K562 (cell line): Measurements from ENCODE around the gene LSS. TPM values are rescaled to one million over a fixed set of nuclear protein-coding genes. Genes with fewer than 3 reads are reported as not detected.
A peak's percentile ranks its signal among the peaks of the same experiment; 100 is the strongest.

ENCODE experiments used
- CBX2 ChIP-seq: fragments of 200-600 bp; sonication (generic); IDR thresholded peaks from one replicate; pipeline ENCODE4 v1.6.1; 2012; ENCODE audit warnings: mild to moderate bottlenecking, low read length, inconsistent platforms; ENCODE audit not compliant: insufficient read depth, poor library complexity, severe bottlenecking
- HEY1 ChIP-seq: fragments of 250-450 bp; sonication (Bioruptor Pico); IDR thresholded peaks from 2 replicates; pipeline ENCODE4 v1.5.0; 2020; ENCODE audit warnings: mild to moderate bottlenecking, moderate library complexity, borderline replicate concordance
- LARP7 ChIP-seq: fragments of 450-650 bp; IDR thresholded peaks from 2 replicates; pipeline ENCODE4 v1.6.1; 2016
- NBN ChIP-seq: fragments of 450-650 bp; IDR thresholded peaks from 2 replicates; pipeline ENCODE4 v1.6.1; 2016; ENCODE audit warnings: low read depth, mild to moderate bottlenecking
- SPI1 ChIP-seq: IDR thresholded peaks from 2 replicates; pipeline ENCODE4 v1.6.1; 2011; ENCODE audit warnings: low read depth, low read length, control low read depth, borderline replicate concordance
- TCF3 ChIP-seq: sonication (generic); formaldehyde crosslinking; IDR thresholded peaks from 2 replicates; pipeline ENCODE4 v1.4.0; 2020; ENCODE audit warnings: mild to moderate bottlenecking, missing genetic modification reagents
- ZNF175 ChIP-seq: fragments of 200-800 bp; sonication (Bioruptor generic); IDR thresholded peaks from 2 replicates; pipeline ENCODE4 v1.6.1; 2016; ENCODE audit warnings: low read depth, mild to moderate bottlenecking, missing genetic modification characterization, missing compliant biosample characterization
- ZNF561 ChIP-seq: fragments of 450-650 bp; formaldehyde crosslinking; conservative IDR thresholded peaks from 2 replicates; pipeline ENCODE4 v1.4.0; 2020; ENCODE audit warnings: mild to moderate bottlenecking, moderate library complexity
- ZNF766 ChIP-seq: fragments of 200-800 bp; sonication (Bioruptor generic); conservative IDR thresholded peaks from 2 replicates; pipeline ENCODE4 v1.6.1; 2016; ENCODE audit warnings: missing genetic modification characterization, missing compliant biosample characterization
- polyA plus RNA-seq, 8 experiments: library from polyadenylated mRNA; depleted of rRNA in 4 of 8; stranded (reverse) in 5 of 8; unstranded in 3 of 8; fragments of >200 nt; fragmentation: Nextera tagmentation in 2 of 8; fragmentation: Illumina TruSeq in 1 of 8; extraction: Ambion mirVana in 2 of 8; extraction: Trizol in 1 of 8; gene quantifications; 2 replicates each; pipeline versions ENCODE4 v1.2.1 to v1.2.3, GENCODE V29; 2011 to 2014; ENCODE audit warnings: inconsistent platforms in 1 of 8, missing spikeins in 1 of 8
- total RNA-seq, 7 experiments: library from RNA; depleted of rRNA in 6 of 7; stranded (reverse); fragments of >200 nt in 6 of 7; fragmentation: Illumina TruSeq in 2 of 7; extraction: Trizol in 2 of 7; gene quantifications; 2 replicates each; pipeline versions ENCODE4 v1.2.1 to v1.2.3, GENCODE V29; 2011 to 2021; ENCODE audit warnings: low replicate concordance in 1 of 7
- TF ChIP-seq, protein P1 (sequence below): sonication (generic); formaldehyde crosslinking; IDR thresholded peaks from 2 replicates; pipeline ENCODE4 v1.8.0; 2022; ENCODE audit warnings: missing genetic modification reagents, mild to moderate bottlenecking, borderline replicate concordance
- TF ChIP-seq, protein P2 (sequence below): sonication (generic); formaldehyde crosslinking; IDR thresholded peaks from 2 replicates; pipeline ENCODE4 v1.8.0; 2022; ENCODE audit warnings: mild to moderate bottlenecking, missing genetic modification reagents
- TF ChIP-seq, protein P3 (sequence below), 2 experiments: fragments of 450-650 bp in 1 of 2; sonication (generic) in 1 of 2; formaldehyde crosslinking in 1 of 2; IDR thresholded peaks in 1 of 2; conservative IDR thresholded peaks in 1 of 2; 2 replicates each; pipeline versions ENCODE4 v1.6.1 to v1.8.1; 2016 to 2023; ENCODE audit warnings: mild to moderate bottlenecking in 2 of 2, moderate library complexity in 2 of 2, inconsistent platforms in 1 of 2, missing genetic modification reagents in 1 of 2
- TF ChIP-seq, protein P4 (sequence below): fragments of 250-450 bp; sonication (Bioruptor Pico); IDR thresholded peaks from 2 replicates; pipeline ENCODE4 v1.5.0; 2020; ENCODE audit warnings: mild to moderate bottlenecking, borderline replicate concordance
- TF ChIP-seq, protein P5 (sequence below): fragments of 450-650 bp; conservative IDR thresholded peaks from 2 replicates; pipeline ENCODE4 v1.6.1; 2016; ENCODE audit warnings: missing genetic modification characterization, low read depth, mild to moderate bottlenecking, control low read depth, missing compliant biosample characterization
- TF ChIP-seq, protein P6 (sequence below): fragments of 250-450 bp; sonication (Bioruptor Pico); IDR thresholded peaks from 2 replicates; pipeline ENCODE4 v1.4.0; 2020; ENCODE audit warnings: borderline replicate concordance

Gene LSS
- total and polyA plus RNA-seq, 9 of the 15 experiments (the other 6 are each of a cell fraction or from before 2014, with no cell fraction given), result 2.2 to 89.5 (median 37.4) TPM

DNA sequence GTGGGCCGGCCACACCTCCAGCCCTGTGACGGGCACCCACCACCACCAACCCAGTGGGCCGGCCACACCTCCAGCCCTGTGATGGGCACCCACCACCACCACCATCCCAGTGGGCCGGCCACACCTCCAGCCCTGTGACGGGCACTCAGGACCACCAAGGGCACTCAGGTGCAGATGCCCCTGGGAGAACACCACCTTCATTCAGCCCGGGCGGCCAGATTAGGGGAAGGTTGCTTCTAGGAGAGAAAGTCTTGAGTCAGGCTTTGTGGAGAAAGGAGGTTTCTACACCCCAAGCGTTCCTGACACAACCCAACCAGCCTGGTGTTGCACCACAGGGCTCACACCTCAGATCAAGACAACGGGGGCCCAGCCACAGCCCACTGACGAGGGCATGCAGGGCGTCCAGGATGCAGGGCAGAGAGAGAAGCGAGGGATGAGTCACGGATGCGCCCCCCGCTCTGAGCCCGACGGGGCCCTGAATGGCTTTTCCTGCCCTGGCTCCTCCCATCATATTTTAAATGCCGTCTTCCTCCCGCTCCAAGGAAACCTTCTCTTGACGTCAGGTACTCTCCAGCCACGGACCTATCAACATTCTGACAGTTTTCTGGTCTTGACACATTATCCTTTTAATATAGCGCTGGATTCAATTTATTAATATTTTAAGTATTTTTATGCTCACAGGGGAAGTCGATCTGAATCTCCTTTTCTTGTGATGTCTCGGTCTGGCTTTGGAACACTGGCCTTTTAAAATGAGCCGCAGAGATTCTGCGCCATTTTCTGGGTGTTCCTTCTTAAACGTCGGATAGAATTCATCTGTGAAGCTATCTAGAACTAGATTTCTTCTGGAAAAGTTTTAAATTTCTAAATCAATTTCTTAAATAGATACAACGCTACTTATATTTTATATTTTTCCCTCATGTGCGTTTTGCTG is 43.7 kb downstream of the LSS start (continued):
- TF ChIP-seq ZNF766 (CRISPR knock-in tag) (0 out of 2 replicates have a peak, but pooled peaks have one; percentile 17), HEY1 (CRISPR knock-in tag) (no peak), SPI1 (no peak), TCF3 (CRISPR knock-in tag) (no peak), ZNF175 (no peak), LARP7 (no peak), CBX2 (no peak), ZNF561 (CRISPR knock-in tag) (no peak), NBN (no peak)
- TF ChIP-seq, protein P1, sequence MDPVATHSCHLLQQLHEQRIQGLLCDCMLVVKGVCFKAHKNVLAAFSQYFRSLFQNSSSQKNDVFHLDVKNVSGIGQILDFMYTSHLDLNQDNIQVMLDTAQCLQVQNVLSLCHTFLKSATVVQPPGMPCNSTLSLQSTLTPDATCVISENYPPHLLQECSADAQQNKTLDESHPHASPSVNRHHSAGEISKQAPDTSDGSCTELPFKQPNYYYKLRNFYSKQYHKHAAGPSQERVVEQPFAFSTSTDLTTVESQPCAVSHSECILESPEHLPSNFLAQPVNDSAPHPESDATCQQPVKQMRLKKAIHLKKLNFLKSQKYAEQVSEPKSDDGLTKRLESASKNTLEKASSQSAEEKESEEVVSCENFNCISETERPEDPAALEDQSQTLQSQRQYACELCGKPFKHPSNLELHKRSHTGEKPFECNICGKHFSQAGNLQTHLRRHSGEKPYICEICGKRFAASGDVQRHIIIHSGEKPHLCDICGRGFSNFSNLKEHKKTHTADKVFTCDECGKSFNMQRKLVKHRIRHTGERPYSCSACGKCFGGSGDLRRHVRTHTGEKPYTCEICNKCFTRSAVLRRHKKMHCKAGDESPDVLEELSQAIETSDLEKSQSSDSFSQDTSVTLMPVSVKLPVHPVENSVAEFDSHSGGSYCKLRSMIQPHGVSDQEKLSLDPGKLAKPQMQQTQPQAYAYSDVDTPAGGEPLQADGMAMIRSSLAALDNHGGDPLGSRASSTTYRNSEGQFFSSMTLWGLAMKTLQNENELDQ (CRISPR knock-in tag), result no peak
- TF ChIP-seq, protein P2, sequence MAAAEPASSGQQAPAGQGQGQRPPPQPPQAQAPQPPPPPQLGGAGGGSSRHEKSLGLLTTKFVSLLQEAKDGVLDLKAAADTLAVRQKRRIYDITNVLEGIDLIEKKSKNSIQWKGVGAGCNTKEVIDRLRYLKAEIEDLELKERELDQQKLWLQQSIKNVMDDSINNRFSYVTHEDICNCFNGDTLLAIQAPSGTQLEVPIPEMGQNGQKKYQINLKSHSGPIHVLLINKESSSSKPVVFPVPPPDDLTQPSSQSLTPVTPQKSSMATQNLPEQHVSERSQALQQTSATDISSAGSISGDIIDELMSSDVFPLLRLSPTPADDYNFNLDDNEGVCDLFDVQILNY (CRISPR knock-in tag), result no peak
- TF ChIP-seq, protein P3, sequence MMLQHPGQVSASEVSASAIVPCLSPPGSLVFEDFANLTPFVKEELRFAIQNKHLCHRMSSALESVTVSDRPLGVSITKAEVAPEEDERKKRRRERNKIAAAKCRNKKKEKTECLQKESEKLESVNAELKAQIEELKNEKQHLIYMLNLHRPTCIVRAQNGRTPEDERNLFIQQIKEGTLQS (IDR thresholded peaks at IDR 0.05), result peak; percentile 89
- TF ChIP-seq, protein P3 (CRISPR knock-in tag; conservative IDR thresholded peaks at IDR 0.05), result peak; percentile 27; the same call in 1 of the 2 replicates
- TF ChIP-seq, protein P4, sequence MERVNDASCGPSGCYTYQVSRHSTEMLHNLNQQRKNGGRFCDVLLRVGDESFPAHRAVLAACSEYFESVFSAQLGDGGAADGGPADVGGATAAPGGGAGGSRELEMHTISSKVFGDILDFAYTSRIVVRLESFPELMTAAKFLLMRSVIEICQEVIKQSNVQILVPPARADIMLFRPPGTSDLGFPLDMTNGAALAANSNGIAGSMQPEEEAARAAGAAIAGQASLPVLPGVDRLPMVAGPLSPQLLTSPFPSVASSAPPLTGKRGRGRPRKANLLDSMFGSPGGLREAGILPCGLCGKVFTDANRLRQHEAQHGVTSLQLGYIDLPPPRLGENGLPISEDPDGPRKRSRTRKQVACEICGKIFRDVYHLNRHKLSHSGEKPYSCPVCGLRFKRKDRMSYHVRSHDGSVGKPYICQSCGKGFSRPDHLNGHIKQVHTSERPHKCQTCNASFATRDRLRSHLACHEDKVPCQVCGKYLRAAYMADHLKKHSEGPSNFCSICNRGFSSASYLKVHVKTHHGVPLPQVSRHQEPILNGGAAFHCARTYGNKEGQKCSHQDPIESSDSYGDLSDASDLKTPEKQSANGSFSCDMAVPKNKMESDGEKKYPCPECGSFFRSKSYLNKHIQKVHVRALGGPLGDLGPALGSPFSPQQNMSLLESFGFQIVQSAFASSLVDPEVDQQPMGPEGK (CRISPR knock-in tag), result no peak
- TF ChIP-seq, protein P5, sequence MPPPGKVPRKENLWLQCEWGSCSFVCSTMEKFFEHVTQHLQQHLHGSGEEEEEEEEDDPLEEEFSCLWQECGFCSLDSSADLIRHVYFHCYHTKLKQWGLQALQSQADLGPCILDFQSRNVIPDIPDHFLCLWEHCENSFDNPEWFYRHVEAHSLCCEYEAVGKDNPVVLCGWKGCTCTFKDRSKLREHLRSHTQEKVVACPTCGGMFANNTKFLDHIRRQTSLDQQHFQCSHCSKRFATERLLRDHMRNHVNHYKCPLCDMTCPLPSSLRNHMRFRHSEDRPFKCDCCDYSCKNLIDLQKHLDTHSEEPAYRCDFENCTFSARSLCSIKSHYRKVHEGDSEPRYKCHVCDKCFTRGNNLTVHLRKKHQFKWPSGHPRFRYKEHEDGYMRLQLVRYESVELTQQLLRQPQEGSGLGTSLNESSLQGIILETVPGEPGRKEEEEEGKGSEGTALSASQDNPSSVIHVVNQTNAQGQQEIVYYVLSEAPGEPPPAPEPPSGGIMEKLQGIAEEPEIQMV (tag), result no peak
- TF ChIP-seq, protein P6, sequence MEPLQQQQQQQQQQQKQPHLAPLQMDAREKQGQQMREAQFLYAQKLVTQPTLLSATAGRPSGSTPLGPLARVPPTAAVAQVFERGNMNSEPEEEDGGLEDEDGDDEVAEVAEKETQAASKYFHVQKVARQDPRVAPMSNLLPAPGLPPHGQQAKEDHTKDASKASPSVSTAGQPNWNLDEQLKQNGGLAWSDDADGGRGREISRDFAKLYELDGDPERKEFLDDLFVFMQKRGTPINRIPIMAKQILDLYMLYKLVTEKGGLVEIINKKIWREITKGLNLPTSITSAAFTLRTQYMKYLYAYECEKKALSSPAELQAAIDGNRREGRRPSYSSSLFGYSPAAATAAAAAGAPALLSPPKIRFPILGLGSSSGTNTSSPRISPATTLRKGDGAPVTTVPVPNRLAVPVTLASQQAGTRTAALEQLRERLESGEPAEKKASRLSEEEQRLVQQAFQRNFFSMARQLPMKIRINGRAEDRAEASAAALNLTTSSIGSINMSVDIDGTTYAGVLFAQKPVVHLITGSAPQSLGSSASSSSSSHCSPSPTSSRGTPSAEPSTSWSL (CRISPR knock-in tag), result no peak
